ENCODE measurements around the gene PDE8A. TPM values are rescaled to one million over a fixed set of nuclear protein-coding genes. Genes with fewer than 3 reads are reported as not detected.

PDE8A gene
- total and polyA plus RNA-seq, 2 of the 13 experiments (the other 11 are each of a cell fraction or from before 2014, with no cell fraction given) = 26.3 to 48.5 TPM

GRCh38 chr15:85155857-85156256 lies 174.2 kb downstream of the PDE8A start:
- intact Hi-C loops (cut with micrococcal nuclease; ENCODE audit: unreplicated experiment) = no loop called here
- Histone ChIP-seq H3K9ac (ENCODE audit: insufficient read depth, low read depth, low read length) (no peak overlapping the region), H4K20me1 (ENCODE audit: insufficient read depth, low read length) (no peaks in the 10 kb centered on the region), H3K9me3 (ENCODE audit: low read length) (no peaks in the 10 kb centered on the region), H3K27me3 (ENCODE audit: control insufficient read depth in 1 of 2, insufficient read depth in 2 of 2, low read length in 2 of 2) (peaks cover 0 to 8% of the 10 kb centered on the region in 2 experiments; a peak in 2 of 5 replicates), H3K4me3 (replicated peaks in 1 of 3; ENCODE audit: insufficient read depth in 1 of 3, low read depth in 2 of 3, low read length in 3 of 3) (no peak overlapping the region), H3K27ac (ENCODE audit: extremely low read length, insufficient read depth, low read length) (no peak overlapping the region), H2AFZ (ENCODE audit: low read length) (no peak overlapping the region), H3K4me1 (ENCODE audit: insufficient read depth, low read length) (no peaks in the 10 kb centered on the region), H3K36me3 (replicated peaks in 1 of 2; ENCODE audit: control insufficient read depth in 1 of 2, insufficient read depth in 2 of 2, low read length in 2 of 2) (no peaks in the 10 kb centered on the region), H3K79me2 (ENCODE audit: insufficient read depth, low read length) (no peaks in the 10 kb centered on the region), H3K4me2 (ENCODE audit: low read depth, low read length) (no peak overlapping the region)
- CTCF ChIA-PET (ENCODE audit: low intra/inter-chr PET ratio, low total read pairs) = no interaction called here
- ATAC-seq (no peak), FAIRE-seq (no peak), DNase-seq (ENCODE audit: low spot score) (no peak)
- in situ Hi-C loops (cut with HindIII; ENCODE audit: extremely low pct_ligation_motif_present, low pct_unique_long_range_greater_than_20kb) = loop anchor here (25.0 kb wide), 1 partner anchor 319 kb away; no protein-coding TSS in a partner anchor
- TF ChIP-seq ZNF7 (CRISPR knock-in tag; IDR thresholded peaks at IDR 0.05) (no peak), MZF1 (CRISPR knock-in tag; IDR thresholded peaks at IDR 0.05; ENCODE audit: borderline replicate concordance) (no peak), ATRX (CRISPR knock-in tag; IDR thresholded peaks at IDR 0.05; ENCODE audit: borderline replicate concordance) (no peak), ZNF691 (CRISPR knock-in tag; IDR thresholded peaks at IDR 0.05; ENCODE audit: borderline replicate concordance, low read depth) (no peak), ZBTB38 (CRISPR knock-in tag; IDR thresholded peaks at IDR 0.05) (no peak), ZFP90 (CRISPR knock-in tag; IDR thresholded peaks at IDR 0.05; ENCODE audit: borderline replicate concordance) (no peak), ZHX1 (CRISPR knock-in tag; IDR thresholded peaks at IDR 0.05; ENCODE audit: low read depth) (no peak), ZNF724P (CRISPR knock-in tag; IDR thresholded peaks at IDR 0.05; ENCODE audit: borderline replicate concordance) (no peak), ZBTB39 (CRISPR knock-in tag; IDR thresholded peaks at IDR 0.05) (no peak), PHF5A (CRISPR knock-in tag; IDR thresholded peaks at IDR 0.05; ENCODE audit: low read depth, unreplicated experiment) (no peak), TOE1 (CRISPR knock-in tag; IDR thresholded peaks at IDR 0.05) (no peak)
- TF ChIP-seq, protein P1, sequence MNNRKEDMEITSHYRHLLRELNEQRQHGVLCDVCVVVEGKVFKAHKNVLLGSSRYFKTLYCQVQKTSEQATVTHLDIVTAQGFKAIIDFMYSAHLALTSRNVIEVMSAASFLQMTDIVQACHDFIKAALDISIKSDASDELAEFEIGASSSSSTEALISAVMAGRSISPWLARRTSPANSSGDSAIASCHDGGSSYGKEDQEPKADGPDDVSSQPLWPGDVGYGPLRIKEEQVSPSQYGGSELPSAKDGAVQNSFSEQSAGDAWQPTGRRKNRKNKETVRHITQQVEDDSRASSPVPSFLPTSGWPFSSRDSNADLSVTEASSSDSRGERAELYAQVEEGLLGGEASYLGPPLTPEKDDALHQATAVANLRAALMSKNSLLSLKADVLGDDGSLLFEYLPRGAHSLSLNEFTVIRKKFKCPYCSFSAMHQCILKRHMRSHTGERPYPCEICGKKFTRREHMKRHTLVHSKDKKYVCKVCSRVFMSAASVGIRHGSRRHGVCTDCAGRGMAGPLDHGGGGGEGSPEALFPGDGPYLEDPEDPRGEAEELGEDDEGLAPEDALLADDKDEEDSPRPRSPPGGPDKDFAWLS (CRISPR knock-in tag; IDR thresholded peaks at IDR 0.05; ENCODE audit: borderline replicate concordance) = no peak
- no TSS peak for BruUV-seq (replicated peaks)
- POLR2A ChIA-PET = no interaction called here
- WGBS (ENCODE audit: low lambda C conversion rate) = 21% methylated on average over 1 of the region's 1 CpG
